GM19452 (cell line): Measurements from ENCODE around the gene BEAN1.

Experiments used
- ATAC-seq: cut with Tn5 transposase; IDR thresholded peaks from one replicate; pipeline ENCODE4 v1.9.1; 2021; ENCODE audit not compliant: unreplicated experiment

Gene BEAN1

GRCh38 chr16:66418165-66418962, 8.7 kb upstream of the BEAN1 start:
- no peak for ATAC-seq

GRCh38 chr16:66419527-66419926, 7.6 kb upstream of the BEAN1 start:
- ATAC-seq, result no peak

GRCh38 chr16:66420396-66420795, 6.7 kb upstream of the BEAN1 start:
- no peak for ATAC-seq

GRCh38 chr16:66421891-66422290, 5.2 kb upstream of the BEAN1 start:
- no peak for ATAC-seq

GRCh38 chr16:66422366-66422765, 4.7 kb upstream of the BEAN1 start:
- ATAC-seq, result no peak

GRCh38 chr16:66423177-66423576, 3.9 kb upstream of the BEAN1 start:
- ATAC-seq, result no peak

- no peak for ATAC-seq
Observed at GRCh38 chr16:66425651-66426050, 1.4 kb upstream of the BEAN1 start.

GRCh38 chr16:66426112-66427035, 721 bp upstream of the BEAN1 start:
- no peak for ATAC-seq

GRCh38 chr16:66427871-66428681, 981 bp downstream of the BEAN1 start:
- no peak for ATAC-seq

GRCh38 chr16:66428682-66429251, 1.7 kb downstream of the BEAN1 start:
- no peak for ATAC-seq

GRCh38 chr16:66429290-66429962, 2.3 kb downstream of the BEAN1 start:
- ATAC-seq, result no peak

- no peak for ATAC-seq
Observed at GRCh38 chr16:66430214-66430613, 3.1 kb downstream of the BEAN1 start.

GRCh38 chr16:66431760-66432159, 4.7 kb downstream of the BEAN1 start:
- ATAC-seq, result no peak

GRCh38 chr16:66432429-66432828, 5.3 kb downstream of the BEAN1 start:
- no peak for ATAC-seq

- no peak for ATAC-seq
Observed at GRCh38 chr16:66434619-66435430, 7.7 kb downstream of the BEAN1 start.

- ATAC-seq, result no peak
Observed at GRCh38 chr16:66435896-66436295, 8.8 kb downstream of the BEAN1 start.

- no peak for ATAC-seq
Observed at GRCh38 chr16:66437391-66437945, 10.4 kb downstream of the BEAN1 start.

- ATAC-seq, result no peak
Observed at GRCh38 chr16:66438536-66438935, 11.4 kb downstream of the BEAN1 start.

GRCh38 chr16:66439051-66439730, 12.1 kb downstream of the BEAN1 start:
- ATAC-seq, result no peak
